Erythroblast (primary cell): ENCODE data around the gene EXOC6.
A peak's percentile ranks its signal among the peaks of the same experiment; 100 is the strongest.
"Not testable (repeated sequence)": the region's sequence is repeated elsewhere in the genome, so short reads cannot be mapped to it uniquely, and the experiment has no call there.

Source experiments
- DNase-seq, 2 experiments: peaks; one replicate each; lab custom pipeline; 2025; lab: John Stamatoyannopoulos, UW
- GATA1 ChIP-seq: IDR thresholded peaks from 2 replicates; pipeline ENCODE4 v1.6.1; 2011; ENCODE audit warnings: low read depth, mild to moderate bottlenecking, control low read depth, low read length, moderate library complexity
- POLR2A ChIP-seq: IDR thresholded peaks from 2 replicates; pipeline ENCODE4 v1.6.1; 2011; ENCODE audit warnings: mild to moderate bottlenecking, low read length

Gene EXOC6

DNA sequence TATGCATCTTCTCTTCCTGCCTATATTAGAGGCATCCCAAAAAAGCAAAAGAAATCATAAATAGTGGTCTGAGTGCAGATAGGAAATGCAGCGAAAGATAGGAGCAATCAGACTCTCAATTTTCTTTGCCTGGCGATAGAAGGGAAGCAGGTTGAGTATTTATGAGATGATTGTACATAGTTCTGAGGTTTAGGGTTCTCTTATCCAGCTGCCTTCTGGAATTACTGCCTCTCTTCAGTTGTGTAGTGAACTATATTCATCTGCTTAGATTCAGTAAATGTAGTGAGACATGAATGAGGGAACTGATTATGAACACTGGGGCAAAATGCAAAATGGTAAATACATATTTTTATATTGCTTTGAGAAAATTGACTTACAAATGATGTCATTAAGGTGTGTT, 119.3 kb downstream of the EXOC6 start:
- DNase-seq: peak in 1 of 2 experiments; percentile 26
- TF ChIP-seq POLR2A (no peak), GATA1 (no peak)

DNA sequence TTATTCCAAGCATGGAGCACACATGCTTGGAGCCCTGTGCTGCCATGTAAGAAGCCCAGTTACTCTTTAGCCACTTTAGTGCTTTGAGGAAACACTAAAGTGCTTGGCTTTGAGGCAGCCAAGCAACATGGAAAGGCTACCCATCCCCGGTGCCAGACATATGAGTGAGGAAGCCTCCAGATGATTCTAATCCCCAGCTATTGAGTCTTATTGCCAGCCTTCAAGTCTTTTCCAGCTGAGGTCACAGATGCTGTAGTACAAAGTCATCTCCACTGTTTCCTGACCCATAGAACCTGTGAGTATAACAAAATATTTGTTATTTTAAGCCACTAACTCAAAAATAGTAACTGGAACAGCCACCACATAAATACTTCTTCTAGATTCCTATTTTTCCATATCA, 120.8 kb downstream of the EXOC6 start:
- no peak for DNase-seq
- TF ChIP-seq GATA1 (no peak), POLR2A (no peak)

DNA sequence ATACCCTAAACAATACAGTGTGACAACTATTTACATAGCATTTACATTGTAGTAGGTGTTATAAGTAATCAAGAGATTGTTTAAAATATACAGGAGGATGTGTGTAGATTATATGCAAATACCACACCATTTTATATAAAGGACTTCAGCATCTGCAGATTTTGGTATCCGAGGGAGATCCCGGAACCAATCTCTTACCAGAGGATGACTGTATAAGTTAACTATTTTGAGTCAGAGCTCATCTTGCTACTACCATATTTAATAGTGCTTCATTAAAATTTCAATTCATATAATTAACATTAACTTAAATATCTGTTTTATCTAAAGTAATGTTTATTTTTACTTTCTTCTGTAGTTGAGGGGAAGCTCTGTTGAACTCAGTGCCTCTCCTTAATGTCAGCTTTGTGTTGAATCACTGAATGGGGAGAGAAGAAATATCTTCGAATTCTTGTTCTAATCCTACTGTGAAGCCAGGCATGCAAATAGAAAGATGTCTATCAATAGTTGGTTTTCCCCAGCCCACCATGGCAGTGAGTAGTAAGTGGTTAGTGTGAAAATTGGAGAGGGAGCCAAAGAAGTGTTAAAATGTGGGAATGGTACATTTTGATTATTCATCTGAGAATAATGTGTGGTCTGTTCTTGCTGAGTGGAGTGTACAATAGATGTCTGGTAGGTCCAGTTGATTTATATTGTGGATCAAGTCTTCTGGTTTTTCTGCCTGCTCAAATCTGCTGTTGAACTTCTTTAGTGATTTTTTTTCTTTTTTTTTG, 122.2 kb downstream of the EXOC6 start:
- DNase-seq: no peak
- TF ChIP-seq GATA1 (no peak), POLR2A (no peak)

DNA sequence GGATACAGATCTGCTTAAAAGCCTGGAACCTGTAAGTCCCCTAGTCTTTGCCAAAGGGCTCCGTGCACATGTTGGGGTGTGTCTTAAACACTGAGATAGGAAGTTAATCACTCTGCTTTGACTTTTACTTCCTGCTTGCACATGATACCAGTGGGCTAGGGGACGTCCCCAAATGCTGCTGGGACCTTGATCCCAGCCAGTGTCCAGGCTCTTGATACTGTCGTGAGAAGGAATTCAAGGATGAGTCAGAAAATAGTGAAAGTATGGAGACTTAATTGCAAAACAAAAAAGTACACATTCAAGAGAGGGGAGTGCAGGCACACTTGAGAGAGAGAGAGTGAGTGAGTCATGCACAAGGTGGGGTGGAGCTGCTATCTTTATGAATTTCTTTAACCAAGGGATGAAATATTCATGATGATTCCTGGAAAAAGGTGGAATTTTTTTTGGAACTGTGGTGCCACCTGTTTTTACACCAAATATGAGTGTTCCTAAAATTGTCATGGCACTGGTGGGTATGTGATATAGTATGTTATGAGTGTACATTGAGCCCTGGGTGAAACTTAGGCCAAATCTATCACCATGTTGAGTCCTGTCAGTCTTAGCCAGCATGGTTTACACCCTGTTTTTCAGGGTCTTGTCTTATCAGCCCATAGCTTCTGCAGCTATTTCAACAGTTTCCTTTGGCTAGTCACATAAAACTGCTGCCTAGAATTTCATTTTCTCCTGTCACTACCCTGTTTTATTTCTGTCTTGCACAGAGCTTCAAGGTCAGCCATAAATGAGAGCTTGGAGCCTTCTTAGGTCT, 123.9 kb downstream of the EXOC6 start:
- DNase-seq: peak; percentile 93 to 94
- TF ChIP-seq GATA1: no peak
- peak; percentile 62 for TF ChIP-seq POLR2A

DNA sequence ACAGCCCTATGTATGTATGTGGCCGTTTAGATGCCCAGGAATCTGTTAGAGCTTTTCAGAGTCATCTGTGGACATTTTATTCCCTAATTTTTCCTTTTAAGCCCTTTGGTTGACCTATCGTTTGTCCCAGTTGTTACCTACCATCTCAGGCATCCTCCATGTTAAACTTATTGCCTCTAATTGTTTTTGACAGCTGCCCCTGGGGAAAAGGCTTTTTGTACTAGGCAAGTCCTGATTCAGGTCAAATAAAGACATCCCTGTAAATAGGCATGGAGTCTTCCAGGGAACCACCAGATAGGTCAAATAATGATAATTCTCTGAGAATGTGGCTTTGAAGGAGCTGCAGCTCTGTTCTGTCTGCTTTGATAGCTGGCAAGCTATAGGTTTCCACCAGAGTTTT, 124.6 kb downstream of the EXOC6 start:
- no peak for DNase-seq
- TF ChIP-seq GATA1 (no peak), POLR2A (peak; percentile 46)

DNA sequence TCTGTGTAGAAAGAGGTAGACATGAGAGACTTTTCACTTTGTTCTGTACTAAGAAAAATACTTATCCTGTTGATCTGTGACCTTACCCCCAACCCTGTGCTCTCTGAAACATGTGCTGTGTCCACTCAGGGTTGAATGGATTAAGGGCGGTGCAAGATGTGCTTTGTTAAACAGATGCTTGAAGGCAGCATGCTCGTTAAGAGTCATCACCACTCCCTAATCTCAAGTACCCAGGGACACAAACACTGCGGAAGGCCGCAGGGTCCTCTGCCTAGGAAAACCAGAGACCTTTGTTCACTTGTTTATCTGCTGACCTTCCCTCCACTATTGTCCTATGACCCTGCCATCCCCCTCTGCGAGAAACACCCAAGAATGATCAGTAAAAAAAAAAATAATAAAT, 128.0 kb downstream of the EXOC6 start:
- not testable (repeated sequence) for DNase-seq

DNA sequence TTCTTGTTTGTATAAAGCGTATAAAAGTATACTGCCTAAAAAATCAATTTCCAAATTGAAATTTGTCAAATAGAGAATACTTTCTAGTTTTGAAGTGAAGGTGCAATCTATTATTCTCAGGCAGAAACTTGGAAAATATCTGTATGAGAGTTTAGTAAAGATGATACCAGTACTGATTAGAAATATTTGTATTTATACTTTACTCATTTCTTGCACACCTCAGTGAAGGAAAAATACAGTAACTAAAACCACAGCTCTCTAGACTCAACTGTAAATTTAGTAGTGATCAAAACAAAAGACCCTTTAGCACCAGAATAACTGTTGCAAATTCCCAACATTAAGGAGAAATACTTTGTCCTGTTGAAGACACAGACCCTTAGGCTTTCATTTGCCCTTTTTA, 140.9 kb downstream of the EXOC6 start:
- no peak for TF ChIP-seq POLR2A
- no peak for TF ChIP-seq GATA1

DNA sequence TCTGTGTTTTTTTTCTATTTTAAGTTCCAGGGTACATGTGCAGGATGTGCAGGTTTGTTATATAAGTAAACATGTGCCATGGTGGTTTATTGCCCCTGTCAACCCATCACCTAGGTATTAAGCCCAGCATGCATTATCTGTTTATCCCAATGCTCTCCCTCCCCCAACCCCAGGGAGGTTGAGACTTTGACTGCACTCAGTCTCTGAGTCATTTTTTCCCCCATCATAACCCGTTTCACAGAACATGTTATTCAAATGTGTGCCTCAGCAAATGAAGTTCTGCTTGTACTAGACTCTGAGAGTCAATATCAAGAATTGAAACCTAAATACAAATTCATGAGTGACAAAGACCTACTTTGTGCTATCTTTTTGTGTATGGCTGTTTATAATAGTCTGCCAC, 142.3 kb downstream of the EXOC6 start:
- peak; percentile 16 to 40 for DNase-seq

More for the DNA sequence above, 140.9 kb downstream of the EXOC6 start:
- DNase-seq: no peak

DNA sequence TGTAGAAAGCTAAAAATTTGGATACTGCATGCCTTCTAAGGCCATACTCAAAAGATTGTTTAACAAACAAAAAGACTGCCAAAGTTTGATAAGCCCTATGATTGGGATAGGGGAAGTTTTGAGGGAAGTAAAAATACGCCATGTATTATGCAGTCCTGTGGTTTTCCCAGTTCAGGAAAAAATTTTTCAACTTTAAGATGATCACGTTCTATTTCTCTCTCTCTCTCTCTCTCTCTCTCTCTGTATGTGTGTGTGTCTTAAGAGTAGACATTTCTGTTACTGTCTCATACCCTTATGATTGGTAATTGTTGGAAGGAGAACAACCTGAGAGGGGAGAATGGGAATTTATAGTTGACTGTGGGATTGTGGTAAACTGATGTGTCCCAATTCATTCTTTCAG, 143.2 kb downstream of the EXOC6 start:
- no peak for DNase-seq
- no peak for TF ChIP-seq GATA1
- no peak for TF ChIP-seq POLR2A

More for the DNA sequence above, 142.3 kb downstream of the EXOC6 start:
- no peak for TF ChIP-seq GATA1
- no peak for TF ChIP-seq POLR2A

DNA sequence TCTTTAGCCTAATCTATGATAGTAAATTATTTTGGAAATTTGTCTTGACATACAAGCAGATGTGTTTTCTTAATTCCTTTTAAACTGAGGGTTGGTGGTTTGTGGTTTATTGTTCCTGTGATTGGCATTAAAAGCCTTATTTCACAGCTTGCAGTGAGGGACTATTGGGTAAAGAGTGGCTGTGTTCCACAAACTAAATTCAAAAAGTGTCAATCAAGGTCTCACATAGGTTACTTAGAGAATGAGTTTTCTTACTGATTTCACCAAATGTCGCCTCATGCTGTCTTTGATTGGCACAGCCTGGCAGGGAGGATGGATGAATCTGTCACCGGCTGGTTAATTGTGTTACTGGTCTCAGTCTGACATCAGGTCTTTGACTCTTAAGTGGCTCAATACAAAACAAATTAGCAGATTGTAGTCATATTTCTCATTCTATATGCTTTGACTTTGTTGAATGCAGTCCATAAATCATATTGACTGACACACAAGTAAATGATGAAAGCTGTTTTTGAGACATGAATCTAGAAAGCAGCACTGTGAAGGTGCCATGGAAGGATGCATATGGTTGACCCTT, 145.5 kb downstream of the EXOC6 start:
- no peak for TF ChIP-seq GATA1
- TF ChIP-seq POLR2A: no peak
- no peak for DNase-seq

DNA sequence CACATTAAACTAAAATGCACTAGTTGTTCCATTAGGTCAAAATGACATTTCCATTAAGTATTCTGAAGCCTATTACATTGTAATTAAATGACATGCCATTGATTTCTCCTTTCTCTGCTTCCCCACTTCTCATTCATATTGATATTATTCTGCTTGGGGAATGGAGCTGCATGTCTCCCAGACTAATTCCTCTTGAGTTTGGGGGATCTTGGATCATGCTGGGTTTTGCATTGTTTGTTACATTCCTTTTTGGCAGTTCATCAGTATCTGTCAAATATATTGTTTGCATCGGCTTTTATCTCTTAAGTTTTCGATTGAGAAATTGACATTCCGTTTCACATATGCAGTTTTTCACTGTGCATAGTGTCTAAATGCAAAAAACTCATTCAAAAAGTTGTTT, 147.2 kb downstream of the EXOC6 start:
- no peak for DNase-seq
- TF ChIP-seq POLR2A (no peak), GATA1 (no peak)

DNA sequence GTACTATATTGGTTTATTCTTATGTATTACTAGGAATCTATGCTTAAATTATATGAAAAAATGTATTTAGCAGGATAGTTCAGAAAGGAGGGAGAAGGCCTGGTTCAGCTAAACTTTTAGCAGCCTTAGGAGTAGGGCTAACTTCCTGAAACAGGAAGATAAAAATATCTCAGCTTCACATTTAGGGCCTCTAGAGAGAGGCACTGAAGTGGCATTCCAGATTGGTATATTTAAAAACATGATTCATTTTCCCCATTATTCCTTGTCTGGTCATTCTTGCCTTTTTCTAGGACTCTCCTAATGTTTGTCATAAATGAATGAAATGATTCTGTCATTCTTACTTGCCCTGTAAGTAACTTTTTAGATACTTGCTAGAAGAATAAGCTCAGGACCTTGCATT, 149.3 kb downstream of the EXOC6 start:
- no peak for DNase-seq
- no peak for TF ChIP-seq POLR2A
- TF ChIP-seq GATA1: no peak

DNA sequence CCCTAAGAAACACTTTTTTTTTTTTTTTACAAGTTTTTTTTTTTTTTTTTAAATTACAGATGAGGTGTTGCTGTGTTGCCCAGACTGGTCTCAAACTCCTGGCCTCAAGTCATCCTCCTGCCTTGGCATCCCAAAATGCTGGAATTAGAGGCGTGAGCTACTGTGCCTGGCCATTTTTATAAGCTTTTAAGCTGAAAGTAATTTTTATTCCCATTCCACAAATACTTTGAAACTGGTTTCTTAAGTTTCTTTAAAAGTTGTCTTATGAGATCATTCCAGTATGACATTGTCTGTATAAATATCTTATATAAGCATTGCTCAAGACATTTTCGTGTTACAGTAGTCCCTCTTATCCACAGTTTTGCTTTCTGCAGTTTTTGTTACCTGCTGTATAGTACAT, 150.9 kb downstream of the EXOC6 start:
- no peak for TF ChIP-seq POLR2A
- TF ChIP-seq GATA1: no peak
- no peak for DNase-seq

DNA sequence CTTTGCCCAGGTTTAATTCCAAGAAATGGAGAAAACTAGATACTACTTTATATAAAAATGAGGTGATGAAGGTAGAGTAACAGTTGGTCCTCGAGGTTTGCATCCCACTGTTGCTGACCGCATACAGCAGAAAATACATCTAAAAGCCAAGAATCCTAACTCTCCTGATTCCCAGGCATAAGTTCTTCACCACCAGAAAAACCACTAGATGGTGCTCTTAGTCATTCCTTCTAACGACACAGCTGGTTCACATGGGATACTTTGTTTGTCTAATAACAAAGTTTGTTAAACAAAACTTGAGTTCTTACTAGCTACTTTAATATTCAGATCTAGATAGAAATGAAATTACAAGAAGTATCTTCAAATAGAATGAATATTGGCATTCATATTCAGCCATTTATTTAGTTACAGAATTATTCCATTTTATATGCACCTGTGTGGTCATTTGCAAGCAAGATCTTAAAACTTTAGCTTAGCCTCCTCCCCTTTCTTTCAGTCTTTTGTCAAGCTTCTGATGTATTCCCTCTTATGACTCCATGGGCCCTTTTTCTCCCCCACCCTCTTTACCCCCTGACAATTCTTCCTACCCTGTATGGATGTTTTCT, 158.2 kb downstream of the EXOC6 start:
- DNase-seq: peak; percentile 43 to 73
- TF ChIP-seq POLR2A: no peak
- no peak for TF ChIP-seq GATA1
